ENCODE data around the gene SDHA. TPM values are rescaled to one million over a fixed set of nuclear protein-coding genes. Genes with fewer than 3 reads are reported as not detected.
"Not testable (repeated sequence)": the region's sequence is repeated elsewhere in the genome, so short reads cannot be mapped to it uniquely, and the experiment has no call there.

The SDHA gene
- total RNA-seq, 1 experiment from 2014 or later = 140 TPM

- H3K27me3 Mint-ChIP-seq (ENCODE audit: insufficient read depth, unreplicated experiment); CTCF ChIA-PET; BruUV-seq (replicated peaks); H3K36me3 ChIP-seq (ENCODE audit: control insufficient read depth, insufficient read depth, low read length); H3K27me3 ChIP-seq (replicated peaks; ENCODE audit: control insufficient read depth, insufficient read depth, low read length); H3K9me3 ChIP-seq; H3K4me3 ChIP-seq (ENCODE audit: low read depth, low read length); intact Hi-C loops (cut with micrococcal nuclease; ENCODE audit: unreplicated experiment); H3K4me3 Mint-ChIP-seq (ENCODE audit: unreplicated experiment); DNase-seq; POLR2A ChIA-PET; H3K4me1 ChIP-seq; H3K9me3 Mint-ChIP-seq (ENCODE audit: unreplicated experiment); H3K27ac Mint-ChIP-seq (ENCODE audit: unreplicated experiment): not testable (repeated sequence)
- Mint-ChIP-seq H3K36me3 (ENCODE audit: insufficient read depth, unreplicated experiment) (peaks cover 27% of the 10 kb centered on the region), H3K4me1 (ENCODE audit: low read depth, unreplicated experiment) (peaks cover 12% of the 10 kb centered on the region)
These were observed 82.7 kb downstream of the SDHA start for GRCh38 chr5:300691-301435.

GRCh38 chr5:302416-302815 is 84.3 kb downstream of the SDHA start:
- H3K4me3 Mint-ChIP-seq (ENCODE audit: unreplicated experiment); intact Hi-C loops (cut with micrococcal nuclease; ENCODE audit: unreplicated experiment); H3K27me3 ChIP-seq (replicated peaks; ENCODE audit: control insufficient read depth, insufficient read depth, low read length); DNase-seq; H3K36me3 ChIP-seq (ENCODE audit: control insufficient read depth, insufficient read depth, low read length); CTCF ChIA-PET; H3K4me1 ChIP-seq; H3K9me3 Mint-ChIP-seq (ENCODE audit: unreplicated experiment); BruUV-seq (replicated peaks); POLR2A ChIA-PET; H3K4me3 ChIP-seq (ENCODE audit: low read depth, low read length); H3K9me3 ChIP-seq; H3K27me3 Mint-ChIP-seq (ENCODE audit: insufficient read depth, unreplicated experiment): not testable (repeated sequence)
- peak overlapping the region; percentile 56 for H3K27ac Mint-ChIP-seq (ENCODE audit: unreplicated experiment)
- peaks cover 12% of the 10 kb centered on the region for H3K4me1 Mint-ChIP-seq (ENCODE audit: low read depth, unreplicated experiment)
- peaks cover 36% of the 10 kb centered on the region for H3K36me3 Mint-ChIP-seq (ENCODE audit: insufficient read depth, unreplicated experiment)

- no peak overlapping the region for H3K4me3 Mint-ChIP-seq (ENCODE audit: unreplicated experiment)
- no peaks in the 10 kb centered on the region for H3K27me3 Mint-ChIP-seq (ENCODE audit: insufficient read depth, unreplicated experiment)
- ChIA-PET POLR2A (no interaction called here), CTCF (no interaction called here)
- H3K36me3 Mint-ChIP-seq (ENCODE audit: insufficient read depth, unreplicated experiment) = peaks cover 36% of the 10 kb centered on the region
- BruUV-seq (replicated peaks) = no TSS peak
- peaks cover 12% of the 10 kb centered on the region for H3K4me1 Mint-ChIP-seq (ENCODE audit: low read depth, unreplicated experiment)
- H3K27ac Mint-ChIP-seq (ENCODE audit: unreplicated experiment) = peak overlapping the region; percentile 56
- Histone ChIP-seq H3K9me3 (no peaks in the 10 kb centered on the region), H3K4me1 (no peaks in the 10 kb centered on the region), H3K36me3 (ENCODE audit: control insufficient read depth, insufficient read depth, low read length) (peaks cover 1% of the 10 kb centered on the region; the same call in 1 of the 2 replicates), H3K4me3 (ENCODE audit: low read depth, low read length) (no peak overlapping the region), H3K27me3 (replicated peaks; ENCODE audit: control insufficient read depth, insufficient read depth, low read length) (no peaks in the 10 kb centered on the region)
- intact Hi-C loops (cut with micrococcal nuclease; ENCODE audit: unreplicated experiment) = no loop called here
- TF ChIP-seq CTCF (IDR thresholded peaks at IDR 0.05; ENCODE audit: insufficient read depth in 1 of 2, low read depth in 1 of 2, low read length in 1 of 2, severe bottlenecking in 1 of 2, unreplicated experiment in 1 of 2) = no peak
- DNase-seq = peak in 1 of 2 experiments; percentile 15
- no peaks in the 10 kb centered on the region for H3K9me3 Mint-ChIP-seq (ENCODE audit: unreplicated experiment)
These were observed 84.8 kb downstream of the SDHA start for GRCh38 chr5:302966-303365.

GRCh38 chr5:303741-304140 is 85.6 kb downstream of the SDHA start:
- H3K27ac Mint-ChIP-seq (ENCODE audit: unreplicated experiment); POLR2A ChIA-PET; H3K27me3 Mint-ChIP-seq (ENCODE audit: insufficient read depth, unreplicated experiment); BruUV-seq (replicated peaks); H3K9me3 ChIP-seq; CTCF ChIA-PET; DNase-seq; H3K36me3 ChIP-seq (ENCODE audit: control insufficient read depth, insufficient read depth, low read length); H3K4me1 ChIP-seq; intact Hi-C loops (cut with micrococcal nuclease; ENCODE audit: unreplicated experiment); H3K9me3 Mint-ChIP-seq (ENCODE audit: unreplicated experiment); H3K4me3 Mint-ChIP-seq (ENCODE audit: unreplicated experiment); H3K27me3 ChIP-seq (replicated peaks; ENCODE audit: control insufficient read depth, insufficient read depth, low read length); H3K4me3 ChIP-seq (ENCODE audit: low read depth, low read length): not testable (repeated sequence)
- H3K36me3 Mint-ChIP-seq (ENCODE audit: insufficient read depth, unreplicated experiment) = peaks cover 36% of the 10 kb centered on the region
- peaks cover 12% of the 10 kb centered on the region for H3K4me1 Mint-ChIP-seq (ENCODE audit: low read depth, unreplicated experiment)

Measured in Caco-2 (cell line).